GM12801 (cell line): ENCODE results near the gene NFASC.

Experiments used
- CTCF ChIP-seq: IDR thresholded peaks from one replicate; pipeline ENCODE4 v1.5.1; 2011; ENCODE audit warnings: control low read depth; ENCODE audit not compliant: insufficient read length; ENCODE audit errors: extremely low read depth

The NFASC gene

DNA sequence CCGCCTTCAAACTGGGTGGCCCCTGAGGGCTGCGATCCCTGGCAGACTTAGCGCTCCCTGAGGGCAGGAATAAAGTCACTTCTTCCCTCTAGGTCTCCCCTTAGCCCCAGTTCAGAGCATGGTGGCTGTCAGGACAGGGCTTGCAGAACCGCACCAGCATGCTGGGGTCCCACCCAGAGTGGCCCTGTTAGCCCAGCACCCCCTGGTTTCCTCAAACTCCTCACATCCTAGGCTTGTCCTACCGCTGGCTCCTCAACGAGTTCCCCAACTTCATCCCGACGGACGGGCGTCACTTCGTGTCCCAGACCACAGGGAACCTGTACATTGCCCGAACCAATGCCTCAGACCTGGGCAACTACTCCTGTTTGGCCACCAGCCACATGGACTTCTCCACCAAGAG lies 188.2 kb downstream of the NFASC start:
- no peak for TF ChIP-seq CTCF

GRCh38 chr1:205059660-205060059 lies 189.0 kb downstream of the NFASC start:
- TF ChIP-seq CTCF: no peak

DNA sequence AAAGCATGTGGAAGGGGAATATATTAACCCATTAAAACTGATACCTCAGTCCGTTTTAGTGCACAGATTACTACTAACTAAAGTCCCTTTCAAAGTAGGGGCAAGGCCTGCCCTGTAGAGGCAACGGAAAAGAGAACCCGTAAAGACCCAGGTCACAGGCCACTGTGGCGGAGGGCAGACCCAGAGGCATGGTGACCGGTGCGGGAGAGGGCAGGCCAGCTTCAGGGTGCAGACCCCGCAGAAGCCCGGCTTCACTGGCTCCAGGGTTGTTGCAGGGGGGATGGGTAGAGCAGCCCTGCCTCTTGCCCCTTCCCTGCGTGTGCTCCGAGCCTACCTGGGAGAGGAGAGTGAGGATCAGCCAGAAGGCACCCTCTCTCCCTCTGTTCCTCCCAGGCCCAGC lies 190.1 kb downstream of the NFASC start:
- TF ChIP-seq CTCF: no peak

DNA sequence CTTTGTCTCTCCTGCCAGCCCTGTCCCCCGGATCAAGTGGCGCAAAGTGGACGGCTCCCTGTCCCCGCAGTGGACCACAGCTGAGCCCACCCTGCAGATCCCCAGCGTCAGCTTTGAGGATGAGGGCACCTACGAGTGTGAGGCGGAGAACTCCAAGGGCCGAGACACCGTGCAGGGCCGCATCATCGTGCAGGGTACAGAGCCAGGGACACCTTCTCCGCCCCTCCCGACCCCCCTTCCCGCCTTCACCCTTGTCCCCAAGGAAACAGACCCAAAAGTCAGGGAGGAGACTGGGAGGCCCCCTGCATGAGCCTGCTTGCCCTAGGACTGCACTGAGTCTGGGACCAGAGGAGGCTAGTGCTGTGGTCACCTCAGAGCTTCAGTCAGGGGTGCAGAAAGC lies 190.6 kb downstream of the NFASC start:
- no peak for TF ChIP-seq CTCF

GRCh38 chr1:205061665-205062069 lies 191.0 kb downstream of the NFASC start:
- TF ChIP-seq CTCF: peak; percentile 16

GRCh38 chr1:205062319-205062718 lies 191.7 kb downstream of the NFASC start:
- no peak for TF ChIP-seq CTCF

DNA sequence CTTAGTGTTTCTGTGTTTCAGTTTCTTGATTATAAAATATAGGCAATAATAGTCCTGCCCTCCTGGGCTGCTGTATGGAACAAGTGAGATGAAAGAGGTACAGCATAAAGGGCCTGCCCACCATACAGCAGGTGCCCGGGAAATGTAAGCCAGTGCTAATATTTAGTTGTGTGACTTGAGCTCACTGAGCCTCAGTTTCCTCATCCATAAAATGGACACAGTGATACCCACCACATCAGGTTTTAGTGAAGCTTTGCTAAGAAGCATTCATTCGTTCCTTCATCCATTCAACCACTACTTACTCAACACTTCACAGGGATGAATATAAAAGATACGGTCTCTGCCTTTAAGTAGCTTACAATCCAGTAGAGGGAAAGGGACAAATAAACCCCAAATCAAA lies 192.2 kb downstream of the NFASC start:
- TF ChIP-seq CTCF: no peak

- TF ChIP-seq CTCF: no peak
Measured at GRCh38 chr1:205064301-205064700, 193.6 kb downstream of the NFASC start.
